Measurements from ENCODE around the gene ESYT3. TPM values are rescaled to one million over a fixed set of nuclear protein-coding genes. Genes with fewer than 3 reads are reported as not detected.

ESYT3 gene
- total RNA-seq, 3 donors from 2014 or later = 0.70 to 15.1 (median 1.0) TPM

GRCh38 chr3:138441256-138441655 is 6.8 kb downstream of the ESYT3 start:
- Histone ChIP-seq H3K9me3 (no peaks in the 10 kb centered on the region), H3K36me3 (ENCODE audit: low read depth) (no peaks in the 10 kb centered on the region), H3K4me3 (no peak overlapping the region), H3K4me1 (ENCODE audit: low read depth) (no peaks in the 10 kb centered on the region)
- intact Hi-C loops (cut with DNase I, micrococcal nuclease) = no loop called here
- DNase-seq (no peak), ATAC-seq (no peak)
- no peak for TF ChIP-seq CTCF (IDR thresholded peaks at IDR 0.05)

- no peak overlapping the region for H3K4me3 ChIP-seq
- TF ChIP-seq CTCF (IDR thresholded peaks at IDR 0.05) = no peak
- H3K9me3 ChIP-seq = no peaks in the 10 kb centered on the region
- no peak for ATAC-seq
- no peaks in the 10 kb centered on the region for H3K36me3 ChIP-seq (ENCODE audit: low read depth)
- intact Hi-C loops (cut with DNase I, micrococcal nuclease) = no loop called here
- no peak for DNase-seq
- no peaks in the 10 kb centered on the region for H3K4me1 ChIP-seq (ENCODE audit: low read depth)
These were observed 7.3 kb downstream of the ESYT3 start for GRCh38 chr3:138441742-138442141.

- no peaks in the 10 kb centered on the region for H3K9me3 ChIP-seq
- no peak overlapping the region for H3K4me3 ChIP-seq
- ATAC-seq (no peak), DNase-seq (no peak)
- intact Hi-C loops (cut with DNase I, micrococcal nuclease) = no loop called here
- no peaks in the 10 kb centered on the region for H3K36me3 ChIP-seq (ENCODE audit: low read depth)
- TF ChIP-seq CTCF (IDR thresholded peaks at IDR 0.05) = no peak
- H3K4me1 ChIP-seq (ENCODE audit: low read depth) = no peaks in the 10 kb centered on the region
These were observed 8.0 kb downstream of the ESYT3 start for GRCh38 chr3:138442433-138442832.

- TF ChIP-seq CTCF (IDR thresholded peaks at IDR 0.05) = no peak
- Histone ChIP-seq H3K4me1 (ENCODE audit: low read depth) (no peaks in the 10 kb centered on the region), H3K4me3 (no peak overlapping the region), H3K36me3 (ENCODE audit: low read depth) (no peaks in the 10 kb centered on the region), H3K9me3 (no peaks in the 10 kb centered on the region)
- no peak for DNase-seq
- ATAC-seq = no peak
- intact Hi-C loops (cut with DNase I, micrococcal nuclease) = no loop called here
These were observed 8.7 kb downstream of the ESYT3 start for GRCh38 chr3:138443091-138443490.

- TF ChIP-seq CTCF (IDR thresholded peaks at IDR 0.05) = no peak
- Histone ChIP-seq H3K36me3 (ENCODE audit: low read depth) (no peaks in the 10 kb centered on the region), H3K9me3 (no peaks in the 10 kb centered on the region), H3K4me3 (no peak overlapping the region), H3K4me1 (ENCODE audit: low read depth) (no peaks in the 10 kb centered on the region)
- no peak for DNase-seq
- intact Hi-C loops (cut with DNase I, micrococcal nuclease) = no loop called here
- ATAC-seq = no peak
These were observed 9.4 kb downstream of the ESYT3 start for GRCh38 chr3:138443521-138444503.

Measured in mucosa of descending colon (tissue), 3 donors.